Thyroid gland (tissue), 4 donors: ENCODE data around the gene TEX19. TPM values are rescaled to one million over a fixed set of nuclear protein-coding genes. Genes with fewer than 3 reads are reported as not detected.
A peak's percentile ranks its signal among the peaks of the same experiment; 100 is the strongest.

ENCODE experiments used
- DNase-seq, 2 donors: peaks; one replicate each; pipeline ENCODE4 v3.0.0-alpha.2; 2019
- H3K27ac ChIP-seq, 3 donors: fragments of 200-600 bp; sonication (generic); 1 replicate in 2 of 3; 2 replicates in 1 of 3; pipeline ENCODE4 v1.5.1; 2016 to 2019; ENCODE audit warnings: mild to moderate bottlenecking in 1 of 3, moderate library complexity in 1 of 3
- H3K27me3 ChIP-seq: fragments of 200-600 bp; sonication (generic); one replicate; pipeline ENCODE4 v1.5.1; 2019
- H3K36me3 ChIP-seq, 2 donors: fragments of 200-600 bp; sonication (generic); one replicate each; pipeline ENCODE4 v1.5.1; 2016 to 2019
- H3K4me1 ChIP-seq, 2 donors: fragments of 200-600 bp; sonication (generic); one replicate each; pipeline ENCODE4 v1.5.1; 2017 to 2019
- H3K4me3 ChIP-seq, 3 donors: fragments of 200-600 bp; sonication (generic); replicated peaks in 1 of 3; 1 replicate in 2 of 3; 2 replicates in 1 of 3; pipeline ENCODE4 v1.5.1; 2016; ENCODE audit warnings: mild to moderate bottlenecking in 1 of 3
- H3K9me3 ChIP-seq: fragments of 200-600 bp; sonication (generic); one replicate; pipeline ENCODE4 v1.5.1; 2017
- POLR2A ChIP-seq, 2 donors: fragments of 450-650 bp; IDR thresholded peaks; one replicate each; pipeline ENCODE4 v1.6.1; 2017; ENCODE audit warnings: antibody characterized with exemption in 2 of 2, mild to moderate bottlenecking in 2 of 2, moderate library complexity in 1 of 2
- WGBS, 2 donors: methylation state at CpG; one replicate each; pipeline ENCODE4 v1.1.5; 2017; 5-methylcytosine and 5-hydroxymethylcytosine counted together
- intact Hi-C: fragments of 100-400 bp; cut with DNase I; formaldehyde crosslinking; loops from one replicate; pipeline ENCODE4 v1.15.1; 2023
- total RNA-seq, 4 donors: library from RNA; depleted of rRNA; stranded (reverse); fragments of >200 nt; gene quantifications; one replicate each; pipeline ENCODE4 v1.2.3, GENCODE V29; 2016
- TF ChIP-seq, protein P1 (sequence below), 6 experiments: fragments of 200-600 bp in 3 of 6; fragments of 450-650 bp in 3 of 6; sonication (generic) in 3 of 6; IDR thresholded peaks; one replicate each; pipeline ENCODE4 v1.5.1; 2016 to 2019; ENCODE audit warnings: antibody characterized with exemption in 6 of 6, mild to moderate bottlenecking in 2 of 6, inconsistent platforms in 1 of 6, moderate library complexity in 1 of 6

Gene TEX19
- total RNA-seq, 4 donors from 2014 or later, result 0.54 TPM; not detected in 3

DNA sequence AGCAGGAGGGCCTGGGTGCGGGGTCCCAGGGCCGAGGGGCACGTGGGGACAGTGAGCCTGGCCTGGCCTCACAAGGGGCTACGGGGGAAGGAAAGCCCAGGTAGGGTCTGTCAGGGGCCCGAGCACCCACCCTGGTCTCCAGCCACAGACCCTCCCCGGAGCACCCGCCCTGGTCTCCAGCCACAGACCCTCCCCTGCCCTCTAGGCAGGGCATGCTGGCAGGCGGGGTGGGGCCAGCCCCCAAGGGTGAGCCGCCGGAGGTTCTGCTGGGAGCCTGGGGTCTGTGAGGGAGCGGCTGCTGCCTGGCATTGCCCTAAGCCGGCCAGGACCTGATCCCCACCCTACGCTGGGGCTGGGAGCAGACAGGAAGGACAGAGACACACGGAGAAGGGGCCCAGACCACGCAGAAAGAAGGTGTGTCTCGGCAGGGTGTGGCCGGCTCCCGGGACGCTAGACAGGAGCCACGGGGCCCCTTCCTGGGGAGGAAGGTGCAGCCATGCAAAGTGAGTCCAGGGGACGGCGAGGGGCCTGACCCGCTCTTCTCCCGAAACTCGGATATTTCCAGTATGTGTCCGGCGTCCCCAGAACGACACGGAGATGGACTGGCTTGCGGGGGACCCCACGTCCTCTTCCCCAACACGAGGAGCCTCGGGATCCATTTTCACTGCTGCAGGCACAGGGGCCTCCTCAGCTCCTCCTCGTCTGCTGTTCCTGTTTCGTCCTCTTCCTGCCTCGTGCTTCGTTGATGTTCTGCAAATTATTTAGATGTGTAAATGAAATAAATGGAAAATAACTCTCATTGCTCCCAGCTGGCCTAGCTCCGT, 28.0 kb downstream of the TEX19 start:
- WGBS, 2 donors, result 70 to 74% methylated on average over 20 to 28 of the region's 38 CpGs
- DNase-seq, result no peak
- peaks cover 3 to 13% of the 10 kb centered on the region in 2 donors for H3K4me1 ChIP-seq
- no peak overlapping the region for H3K27ac ChIP-seq
- H3K36me3 ChIP-seq, result peaks cover 0 to 3% of the 10 kb centered on the region in 2 donors
- TF ChIP-seq POLR2A (IDR thresholded peaks at IDR 0.05), result no peak
- TF ChIP-seq, protein P1, sequence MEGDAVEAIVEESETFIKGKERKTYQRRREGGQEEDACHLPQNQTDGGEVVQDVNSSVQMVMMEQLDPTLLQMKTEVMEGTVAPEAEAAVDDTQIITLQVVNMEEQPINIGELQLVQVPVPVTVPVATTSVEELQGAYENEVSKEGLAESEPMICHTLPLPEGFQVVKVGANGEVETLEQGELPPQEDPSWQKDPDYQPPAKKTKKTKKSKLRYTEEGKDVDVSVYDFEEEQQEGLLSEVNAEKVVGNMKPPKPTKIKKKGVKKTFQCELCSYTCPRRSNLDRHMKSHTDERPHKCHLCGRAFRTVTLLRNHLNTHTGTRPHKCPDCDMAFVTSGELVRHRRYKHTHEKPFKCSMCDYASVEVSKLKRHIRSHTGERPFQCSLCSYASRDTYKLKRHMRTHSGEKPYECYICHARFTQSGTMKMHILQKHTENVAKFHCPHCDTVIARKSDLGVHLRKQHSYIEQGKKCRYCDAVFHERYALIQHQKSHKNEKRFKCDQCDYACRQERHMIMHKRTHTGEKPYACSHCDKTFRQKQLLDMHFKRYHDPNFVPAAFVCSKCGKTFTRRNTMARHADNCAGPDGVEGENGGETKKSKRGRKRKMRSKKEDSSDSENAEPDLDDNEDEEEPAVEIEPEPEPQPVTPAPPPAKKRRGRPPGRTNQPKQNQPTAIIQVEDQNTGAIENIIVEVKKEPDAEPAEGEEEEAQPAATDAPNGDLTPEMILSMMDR (IDR thresholded peaks at IDR 0.05), result no peak
- H3K9me3 ChIP-seq, result no peaks in the 10 kb centered on the region
- no peak overlapping the region for H3K4me3 ChIP-seq
- H3K27me3 ChIP-seq, result no peaks in the 10 kb centered on the region
- intact Hi-C loops, result no loop called here

DNA sequence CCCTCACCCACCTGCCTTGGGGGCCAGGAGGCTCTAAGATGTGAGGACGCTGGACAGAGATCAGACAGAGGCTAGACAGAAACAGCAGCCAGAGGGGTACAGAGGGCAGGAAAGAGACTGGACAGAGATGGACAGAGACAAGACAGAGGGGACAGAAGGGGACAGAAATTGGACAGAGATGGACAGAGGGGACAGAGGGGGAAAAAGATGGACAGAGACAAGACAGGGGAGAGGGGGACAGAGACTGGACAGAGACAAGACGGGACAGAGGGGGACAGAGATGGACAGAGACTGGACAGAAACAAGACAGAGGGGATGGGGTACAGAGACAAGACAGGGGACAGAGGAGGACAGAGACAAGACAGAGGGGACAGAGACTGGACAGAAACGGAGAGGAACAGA, 28.7 kb downstream of the TEX19 start:
- no peak for DNase-seq
- peaks cover 0 to 8% of the 10 kb centered on the region in 2 donors for H3K36me3 ChIP-seq
- no peak for TF ChIP-seq POLR2A (IDR thresholded peaks at IDR 0.05)
- TF ChIP-seq, protein P1 (IDR thresholded peaks at IDR 0.05), result no peak
- WGBS, 2 donors, result 71 to 88% methylated on average over 3 of the region's 3 CpGs
- H3K4me3 ChIP-seq, result no peak overlapping the region
- H3K9me3 ChIP-seq, result no peaks in the 10 kb centered on the region
- peaks cover 3 to 13% of the 10 kb centered on the region in 2 donors for H3K4me1 ChIP-seq
- H3K27me3 ChIP-seq, result no peaks in the 10 kb centered on the region
- H3K27ac ChIP-seq, result no peak overlapping the region
- intact Hi-C loops, result no loop called here

DNA sequence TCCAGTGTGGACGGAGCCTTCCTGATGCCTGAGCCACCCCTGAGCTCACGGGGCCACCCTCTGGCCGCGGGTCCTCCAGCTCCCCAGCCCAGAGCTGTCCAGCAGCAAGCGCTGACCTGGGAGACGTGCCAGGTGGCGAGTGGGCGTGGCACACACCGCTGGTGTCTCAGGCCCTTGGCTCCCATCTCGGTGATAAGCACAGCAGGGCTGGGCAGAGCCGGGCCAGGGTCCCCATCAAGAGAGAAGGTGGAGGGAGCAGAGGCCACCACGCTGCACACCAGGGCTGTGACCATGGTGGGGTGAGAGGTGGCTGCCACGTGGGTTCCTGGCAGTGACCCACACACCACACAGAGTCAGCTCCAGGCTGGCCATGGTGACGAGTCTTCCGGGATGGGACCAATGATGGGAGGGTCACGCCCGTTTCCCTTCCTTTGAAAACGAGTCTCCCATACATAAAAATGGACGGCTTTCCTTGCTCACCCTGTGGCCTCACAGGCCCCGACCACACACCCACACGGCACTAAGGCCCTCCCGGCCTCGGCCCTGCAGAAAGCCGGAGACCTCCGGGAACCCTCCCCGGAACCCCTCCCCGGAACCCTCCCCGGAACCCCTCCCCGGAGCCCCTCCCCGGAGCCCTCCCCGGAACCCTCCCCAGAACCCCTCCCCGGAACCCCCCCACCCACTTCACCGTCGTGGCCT, 29.3 kb downstream of the TEX19 start:
- H3K4me3 ChIP-seq, result no peak overlapping the region
- 73 to 74% methylated on average over 17 to 32 of the region's 34 CpGs for WGBS, 2 donors
- H3K27ac ChIP-seq, result no peak overlapping the region
- peaks cover 3 to 13% of the 10 kb centered on the region in 2 donors for H3K4me1 ChIP-seq
- H3K9me3 ChIP-seq, result no peaks in the 10 kb centered on the region
- intact Hi-C loops, result no loop called here
- TF ChIP-seq, protein P1 (IDR thresholded peaks at IDR 0.05), result no peak
- no peak for TF ChIP-seq POLR2A (IDR thresholded peaks at IDR 0.05)
- peak; percentile 34 to 39 for DNase-seq
- H3K36me3 ChIP-seq, result peaks cover 4 to 8% of the 10 kb centered on the region in 2 donors
- H3K27me3 ChIP-seq, result no peaks in the 10 kb centered on the region

DNA sequence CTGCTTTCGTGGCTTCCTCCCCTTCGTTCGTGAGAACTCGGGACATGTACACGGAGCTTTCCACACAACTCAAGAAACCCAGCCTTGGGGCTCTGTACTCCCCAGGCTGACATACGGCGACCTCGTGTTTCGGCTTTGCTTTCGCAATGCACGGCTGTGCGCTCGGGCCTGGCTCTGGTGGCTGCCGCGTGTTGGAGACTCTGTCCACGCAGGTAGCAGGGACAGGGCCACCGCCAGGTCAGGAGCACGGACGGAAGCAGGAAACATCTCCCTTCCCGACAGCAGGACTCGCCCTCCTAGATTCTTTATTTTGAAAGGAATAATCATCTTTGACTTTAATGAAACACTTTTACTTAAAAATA, 29.9 kb downstream of the TEX19 start:
- Histone ChIP-seq H3K27me3 (no peaks in the 10 kb centered on the region), H3K27ac (no peak overlapping the region), H3K4me1 (peaks cover 3 to 13% of the 10 kb centered on the region in 2 donors), H3K9me3 (no peaks in the 10 kb centered on the region), H3K36me3 (peaks cover 4 to 8% of the 10 kb centered on the region in 2 donors), H3K4me3 (no peak overlapping the region)
- 87 to 89% methylated on average over 21 of the region's 21 CpGs for WGBS, 2 donors
- TF ChIP-seq, protein P1 (IDR thresholded peaks at IDR 0.05), result no peak
- TF ChIP-seq POLR2A (IDR thresholded peaks at IDR 0.05), result no peak
- intact Hi-C loops, result no loop called here
- no peak for DNase-seq

DNA sequence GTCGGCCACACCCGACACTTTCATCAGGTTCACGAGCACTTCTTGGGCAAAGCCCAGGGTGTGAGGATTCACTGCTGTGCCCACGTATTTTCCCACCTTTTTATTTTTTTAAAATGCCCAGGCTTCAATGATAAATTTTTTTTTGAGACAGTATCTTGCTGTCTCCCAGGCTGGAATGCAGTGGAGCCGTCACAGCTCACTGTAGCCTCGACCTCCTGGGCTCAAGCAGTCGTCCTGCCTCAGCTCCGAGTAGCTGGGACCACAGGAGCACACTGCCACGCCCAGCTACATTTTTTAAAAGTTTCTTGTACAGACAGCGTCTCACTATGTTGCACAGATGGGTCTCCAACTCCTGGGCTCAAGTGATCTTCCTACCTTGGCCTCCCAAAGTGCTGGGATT, 30.3 kb downstream of the TEX19 start:
- TF ChIP-seq, protein P1 (IDR thresholded peaks at IDR 0.05), result no peak
- TF ChIP-seq POLR2A (IDR thresholded peaks at IDR 0.05), result no peak
- no peaks in the 10 kb centered on the region for H3K27me3 ChIP-seq
- intact Hi-C loops, result no loop called here
- peaks cover 4 to 8% of the 10 kb centered on the region in 2 donors for H3K36me3 ChIP-seq
- 88 to 89% methylated on average over 10 of the region's 10 CpGs for WGBS, 2 donors
- peaks cover 3 to 11% of the 10 kb centered on the region in 2 donors for H3K4me1 ChIP-seq
- no peak overlapping the region for H3K27ac ChIP-seq
- H3K4me3 ChIP-seq, result no peak overlapping the region
- DNase-seq, result no peak
- H3K9me3 ChIP-seq, result no peaks in the 10 kb centered on the region
